TTC549 (cell line): Measurements from ENCODE around the gene BSN.

Experiments used
- FAIRE-seq: peaks from 2 replicates; lab custom pipeline; 2012; peaks lifted over from hg19 to GRCh38; lab: Jason Lieb, UNC

Gene BSN

GRCh38 chr3:49656541-49657112 is 102.3 kb downstream of the BSN start:
- no peak for FAIRE-seq

- no peak for FAIRE-seq
These were observed 103.1 kb downstream of the BSN start for GRCh38 chr3:49657208-49657915.

- no peak for FAIRE-seq
These were observed 104.4 kb downstream of the BSN start for GRCh38 chr3:49658711-49659110.

GRCh38 chr3:49659756-49660155 is 105.5 kb downstream of the BSN start:
- no peak for FAIRE-seq

- no peak for FAIRE-seq
These were observed 107.0 kb downstream of the BSN start for GRCh38 chr3:49661281-49661680.

- no peak for FAIRE-seq
These were observed 107.7 kb downstream of the BSN start for GRCh38 chr3:49662021-49662420.

GRCh38 chr3:49662720-49663413 is 108.6 kb downstream of the BSN start:
- FAIRE-seq = no peak

- FAIRE-seq = no peak
These were observed 109.6 kb downstream of the BSN start for GRCh38 chr3:49663831-49664230.

- FAIRE-seq = no peak
These were observed 110.0 kb downstream of the BSN start for GRCh38 chr3:49664300-49664699.

- no peak for FAIRE-seq
These were observed 111.7 kb downstream of the BSN start for GRCh38 chr3:49665822-49666519.

- FAIRE-seq = no peak
These were observed 112.3 kb downstream of the BSN start for GRCh38 chr3:49666592-49666991.

GRCh38 chr3:49667701-49668413 is 113.6 kb downstream of the BSN start:
- no peak for FAIRE-seq

GRCh38 chr3:49668414-49668797 is 114.1 kb downstream of the BSN start:
- FAIRE-seq = no peak

- FAIRE-seq = no peak
These were observed 114.6 kb downstream of the BSN start for GRCh38 chr3:49668861-49669260.

- no peak for FAIRE-seq
These were observed 115.1 kb downstream of the BSN start for GRCh38 chr3:49669352-49669751.

- no peak for FAIRE-seq
These were observed 116.6 kb downstream of the BSN start for GRCh38 chr3:49670940-49671290.

GRCh38 chr3:49671291-49672288 is 117.3 kb downstream of the BSN start:
- FAIRE-seq = peak; percentile 5

- no peak for FAIRE-seq
These were observed 118.9 kb downstream of the BSN start for GRCh38 chr3:49673121-49673714.

GRCh38 chr3:49673715-49674496 is 119.6 kb downstream of the BSN start, which contains the start of gene APEH:
Gene APEH, plus strand, starts transcription at chr3:49674351. Its CDS starts 51 bp downstream, at chr3:49674402.
- peak; percentile 79 for FAIRE-seq

GRCh38 chr3:49674497-49674983 is 120.3 kb downstream of the BSN start:
- FAIRE-seq = no peak
